ENCODE measurements around the gene PICK1.
"Not testable (repeated sequence)": the region's sequence is repeated elsewhere in the genome, so short reads cannot be mapped to it uniquely, and the experiment has no call there.

Gene PICK1

DNA sequence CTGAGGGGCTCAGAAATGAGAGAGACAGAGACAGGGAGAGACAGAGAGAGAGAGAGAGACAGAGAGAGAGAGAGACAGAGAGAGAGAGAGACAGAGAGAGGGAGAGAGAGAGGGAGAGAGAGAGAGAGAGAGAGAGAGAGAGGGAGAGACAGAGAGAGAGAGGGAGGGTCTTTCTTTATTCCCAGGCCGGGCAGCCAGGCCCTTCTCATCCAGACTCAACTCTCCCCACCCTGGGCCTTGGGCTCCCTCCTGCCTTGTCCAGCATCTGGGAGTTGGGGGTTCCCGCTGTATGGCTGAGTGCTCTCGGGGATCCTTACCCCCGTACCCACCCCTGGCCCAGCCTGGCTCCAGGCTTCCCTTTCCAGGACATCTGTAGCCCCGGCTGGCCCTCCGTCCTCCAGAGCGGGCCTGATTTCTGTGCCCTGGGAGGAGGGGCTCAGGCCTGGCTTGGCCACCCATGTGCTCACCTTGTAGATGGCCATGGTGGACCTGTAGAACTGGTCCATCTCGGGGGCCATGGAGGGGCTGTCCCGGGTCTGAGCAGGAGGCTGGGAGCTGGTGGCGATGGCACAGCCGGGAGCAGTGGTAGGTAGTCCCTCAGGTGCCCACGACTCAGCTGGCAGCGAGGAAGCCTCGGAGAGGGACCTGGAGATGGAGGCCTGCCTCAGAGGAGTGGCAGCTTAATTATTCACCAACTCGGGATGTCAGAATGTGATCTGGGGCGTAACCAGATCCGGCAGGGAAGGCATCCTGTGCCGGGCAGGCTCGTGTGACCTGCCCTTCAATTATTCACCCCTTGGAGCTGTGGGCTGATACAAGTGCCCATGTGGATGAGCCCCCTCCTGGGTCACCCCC lies 53.0 kb downstream of the PICK1 start, which contains the start of gene BAIAP2L2:
BAIAP2L2 (minus strand) TSS at position 677 of the 855 bp plus-strand sequence; CDS start at position 518, 159 bp downstream.
- H3K9me3 ChIP-seq (replicated peaks; ENCODE audit: low read length) = no peaks in the 10 kb centered on the region
- H3K4me1 ChIP-seq (ENCODE audit: control insufficient read depth, insufficient read depth, low read length) = peaks cover 6% of the 10 kb centered on the region
- H3K4me2 ChIP-seq (ENCODE audit: low read length) = no peak within 1 kb of the TSS
- H3K36me3 ChIP-seq (ENCODE audit: insufficient read depth, low read length) = no peaks in the 10 kb centered on the region
- no peak within 1 kb of the TSS for H3K4me3 ChIP-seq (ENCODE audit: low read length)
- H3K9ac ChIP-seq (ENCODE audit: low read depth, low read length) = no peak within 1 kb of the TSS
- no peaks in the 10 kb centered on the region for H3K27me3 ChIP-seq (ENCODE audit: control insufficient read depth, insufficient read depth, low read length)

- H3K4me1 ChIP-seq (ENCODE audit: control insufficient read depth, insufficient read depth, low read length) = peaks cover 6% of the 10 kb centered on the region
- H3K9me3 ChIP-seq (replicated peaks; ENCODE audit: low read length) = no peaks in the 10 kb centered on the region
- H3K4me3 ChIP-seq (ENCODE audit: low read length) = no peak overlapping the region
- no peak overlapping the region for H3K9ac ChIP-seq (ENCODE audit: low read depth, low read length)
- no peak overlapping the region for H3K4me2 ChIP-seq (ENCODE audit: low read length)
- H3K27me3 ChIP-seq (ENCODE audit: control insufficient read depth, insufficient read depth, low read length) = no peaks in the 10 kb centered on the region
- no peaks in the 10 kb centered on the region for H3K36me3 ChIP-seq (ENCODE audit: insufficient read depth, low read length)
Observed at GRCh38 chr22:38110863-38111852, 54.0 kb downstream of the PICK1 start.

DNA sequence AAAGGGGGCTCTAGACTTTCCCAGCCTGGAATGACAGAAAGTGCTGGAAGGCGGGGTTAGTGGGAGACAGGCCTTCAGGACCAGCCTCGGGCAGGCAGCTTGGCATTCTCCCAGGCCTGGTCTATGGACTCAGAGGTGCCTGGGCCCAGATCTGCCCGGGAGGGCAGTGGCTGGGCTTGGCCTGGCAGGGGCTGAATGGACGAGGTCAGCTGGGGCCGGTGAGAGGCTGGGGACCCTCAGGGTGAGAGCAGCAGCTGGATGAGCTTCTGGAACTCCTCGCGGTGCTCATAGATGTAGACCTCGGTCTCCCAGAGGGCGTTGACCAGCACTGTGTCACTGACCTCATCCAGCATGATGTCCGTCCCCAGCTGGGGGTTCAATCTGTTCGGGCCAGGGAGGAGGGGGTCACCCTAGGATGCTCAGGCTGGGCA lies 54.7 kb downstream of the PICK1 start:
- Histone ChIP-seq H3K9me3 (replicated peaks; ENCODE audit: low read length) (no peaks in the 10 kb centered on the region), H3K27me3 (ENCODE audit: control insufficient read depth, insufficient read depth, low read length) (no peaks in the 10 kb centered on the region), H3K36me3 (ENCODE audit: insufficient read depth, low read length) (no peaks in the 10 kb centered on the region), H3K4me3 (ENCODE audit: low read length) (no peak overlapping the region), H3K4me2 (ENCODE audit: low read length) (no peak overlapping the region), H3K9ac (ENCODE audit: low read depth, low read length) (no peak overlapping the region), H3K4me1 (ENCODE audit: control insufficient read depth, insufficient read depth, low read length) (peaks cover 6% of the 10 kb centered on the region)

DNA sequence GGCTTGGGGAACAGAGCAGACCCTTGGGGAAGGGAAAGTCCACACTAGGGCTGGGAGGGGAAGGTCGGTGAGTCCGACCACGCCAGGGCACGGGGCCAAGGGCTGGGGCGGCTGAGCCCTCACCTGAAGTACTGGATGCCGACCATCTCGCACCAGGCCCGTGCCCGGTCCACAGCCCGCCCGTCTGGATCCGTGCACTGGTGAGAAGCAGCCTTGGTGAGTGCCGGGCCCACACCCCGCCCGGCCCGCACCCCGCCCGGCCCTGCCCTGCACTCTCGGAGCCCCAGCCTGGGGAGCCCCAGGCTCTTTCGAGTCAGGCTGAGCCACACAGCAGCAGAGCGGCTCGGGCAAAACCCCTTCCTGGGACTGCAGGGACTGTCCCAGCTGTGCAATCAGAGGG lies 55.2 kb downstream of the PICK1 start:
- no peak overlapping the region for H3K9ac ChIP-seq (ENCODE audit: low read depth, low read length)

DNA sequence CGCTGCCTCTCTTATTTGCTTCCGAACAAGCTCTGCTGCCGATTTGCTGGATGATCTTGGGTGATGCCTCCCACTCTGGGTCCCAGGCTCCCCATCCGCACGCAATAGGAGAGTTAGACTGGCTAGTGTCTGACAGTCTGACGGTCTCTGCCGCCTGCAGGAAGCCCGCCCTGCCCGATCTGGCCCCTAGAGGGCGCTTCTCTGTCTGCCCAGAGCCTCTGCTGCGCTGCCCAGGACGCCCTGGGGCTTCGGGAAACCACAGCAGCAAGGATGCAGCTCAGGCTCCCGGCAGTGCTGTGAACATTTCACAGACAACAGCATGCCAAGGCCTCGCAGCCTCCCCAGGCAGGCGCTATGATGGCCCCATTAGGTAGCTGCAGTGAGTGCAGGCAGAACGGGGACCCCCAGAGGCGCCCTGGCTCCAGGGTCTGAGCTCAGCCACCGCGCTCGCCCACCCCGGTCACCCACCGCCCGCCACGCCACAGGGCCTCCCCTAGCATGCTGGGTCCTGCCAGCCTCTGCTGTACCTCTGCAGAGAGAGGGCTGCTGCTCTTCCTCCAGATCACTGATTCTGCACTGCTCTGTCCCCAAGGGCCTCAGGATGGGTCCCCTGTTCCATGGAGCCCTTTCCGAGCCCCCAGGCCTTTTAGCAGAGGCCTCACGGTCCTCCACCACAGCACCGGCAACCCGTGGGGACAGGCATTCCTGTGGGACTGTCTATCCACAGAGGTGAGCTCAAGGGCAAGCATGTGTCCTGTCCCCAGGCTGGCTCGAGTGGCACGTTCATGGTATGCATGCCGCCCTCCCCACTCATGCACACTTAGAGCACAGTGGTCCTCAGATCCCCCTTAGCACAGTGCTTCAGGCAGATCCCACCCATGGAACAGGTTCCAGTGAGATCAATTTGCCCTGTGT lies 57.5 kb downstream of the PICK1 start:
- Histone ChIP-seq H3K4me2 (ENCODE audit: low read length) (no peak overlapping the region), H3K9me3 (replicated peaks; ENCODE audit: low read length) (no peaks in the 10 kb centered on the region), H3K27me3 (ENCODE audit: control insufficient read depth, insufficient read depth, low read length) (no peaks in the 10 kb centered on the region), H3K36me3 (ENCODE audit: insufficient read depth, low read length) (no peaks in the 10 kb centered on the region), H3K4me1 (ENCODE audit: control insufficient read depth, insufficient read depth, low read length) (no peaks in the 10 kb centered on the region), H3K4me3 (ENCODE audit: low read length) (no peak overlapping the region), H3K9ac (ENCODE audit: low read depth, low read length) (no peak overlapping the region)

More for the DNA sequence above, 55.2 kb downstream of the PICK1 start:
- Histone ChIP-seq H3K36me3 (ENCODE audit: insufficient read depth, low read length) (no peaks in the 10 kb centered on the region), H3K4me1 (ENCODE audit: control insufficient read depth, insufficient read depth, low read length) (peaks cover 6% of the 10 kb centered on the region), H3K4me3 (ENCODE audit: low read length) (no peak overlapping the region), H3K9me3 (replicated peaks; ENCODE audit: low read length) (no peaks in the 10 kb centered on the region), H3K27me3 (ENCODE audit: control insufficient read depth, insufficient read depth, low read length) (no peaks in the 10 kb centered on the region), H3K4me2 (ENCODE audit: low read length) (no peak overlapping the region)

DNA sequence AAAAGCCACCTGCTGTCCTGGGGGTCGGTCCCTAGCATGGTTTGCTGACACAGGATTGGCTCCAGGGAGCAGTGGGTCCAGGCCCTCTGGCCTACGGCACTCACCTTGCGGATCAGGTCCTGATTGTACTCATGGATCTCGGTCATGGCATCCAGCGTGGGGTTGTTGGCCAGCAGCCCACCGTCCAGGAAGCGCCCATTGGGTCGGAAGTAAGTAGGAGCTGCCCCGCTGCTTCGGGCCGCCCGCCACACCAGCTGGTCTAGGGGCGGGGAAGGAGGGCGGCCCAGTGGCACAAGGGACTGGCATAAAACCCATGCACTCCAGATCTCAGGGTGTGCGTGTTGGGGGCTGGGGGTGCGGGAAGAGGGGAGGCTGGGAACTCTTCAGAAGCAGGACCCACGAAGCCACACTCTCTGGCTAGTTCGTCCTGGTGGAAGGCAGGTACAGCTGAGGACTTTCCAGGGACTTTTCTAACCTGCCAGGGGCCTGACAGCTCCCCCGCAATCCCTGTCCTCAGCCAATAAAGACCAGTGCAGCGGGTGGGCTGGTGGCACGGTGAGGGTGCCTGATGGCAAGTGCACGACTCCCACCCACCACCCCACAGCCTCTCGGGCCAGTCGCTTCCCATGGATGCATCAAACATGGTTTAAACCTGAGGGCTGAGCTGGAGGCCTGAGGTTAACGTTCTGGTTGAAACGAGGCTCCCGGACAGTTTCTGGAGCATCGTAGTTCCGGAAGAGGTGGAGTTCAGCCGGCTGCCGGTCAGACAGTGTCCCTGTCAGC lies 58.4 kb downstream of the PICK1 start:
- H3K9me3 ChIP-seq (replicated peaks; ENCODE audit: low read length) = no peaks in the 10 kb centered on the region
- H3K4me1 ChIP-seq (ENCODE audit: control insufficient read depth, insufficient read depth, low read length) = no peaks in the 10 kb centered on the region
- H3K4me3 ChIP-seq (ENCODE audit: low read length) = no peak overlapping the region
- H3K36me3 ChIP-seq (ENCODE audit: insufficient read depth, low read length) = no peaks in the 10 kb centered on the region
- H3K9ac ChIP-seq (ENCODE audit: low read depth, low read length) = no peak overlapping the region
- H3K27me3 ChIP-seq (ENCODE audit: control insufficient read depth, insufficient read depth, low read length) = no peaks in the 10 kb centered on the region
- H3K4me2 ChIP-seq (ENCODE audit: low read length) = no peak overlapping the region

GRCh38 chr22:38117556-38117955 lies 60.4 kb downstream of the PICK1 start:
- H3K9me3 ChIP-seq (replicated peaks; ENCODE audit: low read length); H3K4me3 ChIP-seq (ENCODE audit: low read length); H3K4me1 ChIP-seq (ENCODE audit: control insufficient read depth, insufficient read depth, low read length); H3K9ac ChIP-seq (ENCODE audit: low read depth, low read length); H3K4me2 ChIP-seq (ENCODE audit: low read length); H3K36me3 ChIP-seq (ENCODE audit: insufficient read depth, low read length); H3K27me3 ChIP-seq (ENCODE audit: control insufficient read depth, insufficient read depth, low read length): not testable (repeated sequence)

DNA sequence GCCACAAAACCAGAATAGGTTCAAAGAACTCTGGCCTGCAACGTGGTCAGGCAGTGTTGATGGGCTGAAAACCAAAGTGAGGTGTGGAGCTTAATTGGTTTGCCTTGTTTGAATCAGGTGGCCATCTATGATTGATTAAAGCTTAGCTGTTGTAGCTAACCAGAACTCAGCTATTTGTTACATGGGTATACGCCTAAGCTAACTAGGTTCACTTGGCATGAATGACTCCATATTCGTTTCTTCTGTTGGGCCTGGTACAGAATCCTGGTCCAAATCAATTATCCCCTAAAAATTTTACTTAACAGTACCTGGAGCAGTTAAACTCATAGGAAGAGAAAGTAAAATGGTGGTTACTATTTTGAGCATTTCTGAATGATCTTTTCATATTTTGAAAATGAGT lies 61.0 kb downstream of the PICK1 start:
- Histone ChIP-seq H3K27me3 (ENCODE audit: control insufficient read depth, insufficient read depth, low read length) (no peaks in the 10 kb centered on the region), H3K9me3 (replicated peaks; ENCODE audit: low read length) (no peaks in the 10 kb centered on the region), H3K36me3 (ENCODE audit: insufficient read depth, low read length) (no peaks in the 10 kb centered on the region), H3K4me3 (ENCODE audit: low read length) (no peak overlapping the region), H3K4me1 (ENCODE audit: control insufficient read depth, insufficient read depth, low read length) (no peaks in the 10 kb centered on the region), H3K9ac (ENCODE audit: low read depth, low read length) (no peak overlapping the region), H3K4me2 (ENCODE audit: low read length) (no peak overlapping the region)

DNA sequence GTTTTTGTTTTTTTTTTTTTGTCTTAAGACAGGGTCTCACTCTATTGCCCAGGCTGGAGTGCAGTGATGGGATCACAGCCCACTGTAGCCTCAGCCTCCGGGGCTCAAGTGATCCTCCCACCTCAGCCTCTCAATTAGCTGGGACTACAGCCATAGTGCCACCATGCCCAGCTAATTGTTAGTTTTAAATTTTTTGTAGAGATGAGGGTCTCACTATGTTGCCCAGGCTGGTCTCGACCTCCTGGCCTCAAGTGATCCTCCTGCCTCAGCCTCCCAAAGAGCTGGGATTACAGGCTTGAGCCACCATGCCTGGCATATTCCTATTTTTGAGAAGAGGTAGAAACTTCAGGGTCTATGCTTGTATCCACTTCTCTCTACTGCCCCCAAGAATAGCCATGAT lies 61.5 kb downstream of the PICK1 start:
- H3K4me1 ChIP-seq (ENCODE audit: control insufficient read depth, insufficient read depth, low read length); H3K4me3 ChIP-seq (ENCODE audit: low read length); H3K27me3 ChIP-seq (ENCODE audit: control insufficient read depth, insufficient read depth, low read length); H3K36me3 ChIP-seq (ENCODE audit: insufficient read depth, low read length); H3K9ac ChIP-seq (ENCODE audit: low read depth, low read length); H3K4me2 ChIP-seq (ENCODE audit: low read length); H3K9me3 ChIP-seq (replicated peaks; ENCODE audit: low read length): not testable (repeated sequence)

GRCh38 chr22:38120359-38121110 lies 63.3 kb downstream of the PICK1 start:
- no peak overlapping the region for H3K4me2 ChIP-seq (ENCODE audit: low read length)
- H3K9ac ChIP-seq (ENCODE audit: low read depth, low read length) = no peak overlapping the region
- H3K9me3 ChIP-seq (replicated peaks; ENCODE audit: low read length) = no peaks in the 10 kb centered on the region
- no peaks in the 10 kb centered on the region for H3K27me3 ChIP-seq (ENCODE audit: control insufficient read depth, insufficient read depth, low read length)
- H3K36me3 ChIP-seq (ENCODE audit: insufficient read depth, low read length) = no peaks in the 10 kb centered on the region
- no peaks in the 10 kb centered on the region for H3K4me1 ChIP-seq (ENCODE audit: control insufficient read depth, insufficient read depth, low read length)
- no peak overlapping the region for H3K4me3 ChIP-seq (ENCODE audit: low read length)
